Endodermal cell (in vitro differentiated cells): ENCODE measurements around the gene PLPP4. TPM values are rescaled to one million over a fixed set of nuclear protein-coding genes. Genes with fewer than 3 reads are reported as not detected.

ENCODE experiments used
- DNase-seq: peaks from one replicate; pipeline ENCODE4 v3.0.0-alpha.2; 2017
- H3K27ac ChIP-seq: 2 replicates; pipeline ENCODE4 v1.5.1; 2013; ENCODE audit warnings: mild to moderate bottlenecking, low read depth, low read length, moderate library complexity
- H3K27me3 ChIP-seq: 2 replicates; pipeline ENCODE4 v1.6.1; 2013; ENCODE audit warnings: mild to moderate bottlenecking, low read length, moderate library complexity; ENCODE audit not compliant: insufficient read depth, control insufficient read depth, poor library complexity, severe bottlenecking
- H3K36me3 ChIP-seq: 2 replicates; pipeline ENCODE4 v1.7.0; 2013; ENCODE audit warnings: mild to moderate bottlenecking, low read length, moderate library complexity; ENCODE audit not compliant: control insufficient read depth, insufficient read depth
- H3K4me1 ChIP-seq: one replicate; pipeline ENCODE4 v1.7.0; 2013; ENCODE audit warnings: low read length; ENCODE audit not compliant: control insufficient read depth, insufficient read depth
- H3K4me3 ChIP-seq: 2 replicates; pipeline ENCODE4 v1.5.1; 2013; ENCODE audit warnings: mild to moderate bottlenecking, low read length, moderate library complexity
- H3K9ac ChIP-seq: 2 replicates; pipeline ENCODE4 v1.6.1; 2013; ENCODE audit warnings: mild to moderate bottlenecking, low read length, moderate library complexity; ENCODE audit not compliant: poor library complexity, severe bottlenecking; ENCODE audit errors: extremely low read depth
- H3K9me3 ChIP-seq: 2 replicates; pipeline ENCODE4 v1.6.1; 2013; ENCODE audit warnings: mild to moderate bottlenecking, low read length, moderate library complexity; ENCODE audit not compliant: control insufficient read depth
- H3K27ac Mint-ChIP-seq: 2 replicates; pipeline ENCODE4 v1.8.0; 2020; ENCODE audit warnings: mixed read lengths
- H3K27me3 Mint-ChIP-seq: 2 replicates; pipeline ENCODE4 v1.8.0; 2021; ENCODE audit warnings: mild to moderate bottlenecking, mixed read lengths; ENCODE audit not compliant: insufficient read depth
- H3K36me3 Mint-ChIP-seq: 2 replicates; pipeline ENCODE4 v1.8.0; 2020; ENCODE audit warnings: low read depth, mixed read lengths
- H3K4me1 Mint-ChIP-seq: 2 replicates; pipeline ENCODE4 v1.8.0; 2020; ENCODE audit warnings: mixed read lengths
- H3K4me3 Mint-ChIP-seq: 2 replicates; pipeline ENCODE4 v1.8.0; 2020; ENCODE audit warnings: mild to moderate bottlenecking, moderate library complexity, mixed read lengths
- H3K9me3 Mint-ChIP-seq: 2 replicates; pipeline ENCODE4 v1.8.0; 2020; ENCODE audit warnings: mild to moderate bottlenecking, mixed read lengths
- CTCF ChIP-seq: fragments of 200-600 bp; sonication (generic); conservative IDR thresholded peaks from 2 replicates; pipeline ENCODE4 v1.5.0; 2021; ENCODE audit warnings: antibody characterized with exemption, mild to moderate bottlenecking
- WGBS, 2 experiments: methylation state at CpG; one replicate each; pipeline versions ENCODE4 v1.1.5 to v1.1.7; 2013; ENCODE audit warnings: missing lambda C conversion rate in 2 of 2, mixed read lengths in 1 of 2; ENCODE audit not compliant: insufficient coverage in 1 of 2, insufficient read length in 1 of 2; 5-methylcytosine and 5-hydroxymethylcytosine counted together
- total RNA-seq, 2 donors: library from RNA; stranded (reverse); fragmentation: NEBNext Ultra II Directional in 1 of 2; extraction: Animal tissue kit (Norgen Biotek cat#: 25700) in 1 of 2; gene quantifications; 2 replicates in 1 of 2; 3 replicates in 1 of 2; pipeline ENCODE4 v1.2.1, GENCODE V29; 2021

PLPP4 gene
- total RNA-seq, 2 donors from 2014 or later: 8.7 to 14.4 TPM

DNA sequence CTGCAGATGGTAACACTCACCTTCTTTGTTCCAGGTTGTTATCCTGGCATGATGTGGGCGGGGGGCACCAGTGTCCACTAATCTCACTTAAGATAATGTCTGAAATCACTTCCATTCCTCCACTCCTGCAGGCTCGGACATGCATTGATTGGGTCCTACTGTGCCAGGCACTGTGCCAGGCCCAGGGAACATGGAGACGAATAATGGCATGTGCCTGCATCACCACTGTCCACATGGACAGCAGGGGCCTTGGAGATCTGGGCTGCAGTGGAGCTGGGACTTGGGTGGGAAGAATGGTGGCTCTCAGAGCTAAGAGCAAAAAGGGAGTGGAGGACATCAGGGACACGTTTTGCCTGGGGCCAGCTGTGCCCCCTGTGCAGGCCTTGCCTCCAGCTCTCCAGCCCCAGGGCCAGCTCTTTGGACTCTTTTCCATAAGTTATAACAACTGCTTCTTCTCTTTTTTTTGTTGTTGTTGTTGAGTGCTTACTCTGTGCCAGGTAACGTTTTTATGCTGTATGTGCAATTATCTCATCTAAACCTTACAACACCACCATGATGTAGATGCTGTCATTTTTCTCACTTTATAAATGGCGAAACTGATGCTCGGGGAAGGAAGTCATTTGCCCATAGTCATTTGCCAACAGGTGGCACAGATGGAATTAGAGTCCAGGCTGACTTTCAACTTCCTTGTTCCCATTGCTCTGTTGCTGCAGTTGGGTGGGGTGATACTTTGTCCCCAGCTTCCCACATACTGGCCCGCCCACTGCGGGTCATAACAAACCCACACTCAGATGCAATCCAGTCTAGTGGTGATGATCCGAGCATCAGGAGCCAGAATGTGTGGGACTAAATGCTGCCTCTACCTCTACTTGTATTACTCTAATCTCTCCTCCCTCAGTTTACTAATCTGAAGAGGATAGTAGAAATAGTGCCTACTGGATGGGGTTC, 19.1 kb downstream of the PLPP4 start:
- Mint-ChIP-seq H3K9me3 (peaks cover 17% of the 10 kb centered on the region), H3K27ac (no peak overlapping the region), H3K36me3 (peaks cover 2% of the 10 kb centered on the region), H3K27me3 (no peaks in the 10 kb centered on the region), H3K4me1 (no peaks in the 10 kb centered on the region), H3K4me3 (no peak overlapping the region)
- H3K36me3 ChIP-seq: no peaks in the 10 kb centered on the region
- H3K4me1 ChIP-seq: no peaks in the 10 kb centered on the region
- H3K4me3 ChIP-seq: no peak overlapping the region
- TF ChIP-seq CTCF: no peak
- H3K9me3 ChIP-seq: peaks cover 9% of the 10 kb centered on the region
- no peak for DNase-seq
- no peak overlapping the region for H3K27ac ChIP-seq
- no peak overlapping the region for H3K9ac ChIP-seq
- no peaks in the 10 kb centered on the region for H3K27me3 ChIP-seq
- 79 to 93% methylated on average over 6 to 10 of the region's 10 CpGs for WGBS, 2 experiments

DNA sequence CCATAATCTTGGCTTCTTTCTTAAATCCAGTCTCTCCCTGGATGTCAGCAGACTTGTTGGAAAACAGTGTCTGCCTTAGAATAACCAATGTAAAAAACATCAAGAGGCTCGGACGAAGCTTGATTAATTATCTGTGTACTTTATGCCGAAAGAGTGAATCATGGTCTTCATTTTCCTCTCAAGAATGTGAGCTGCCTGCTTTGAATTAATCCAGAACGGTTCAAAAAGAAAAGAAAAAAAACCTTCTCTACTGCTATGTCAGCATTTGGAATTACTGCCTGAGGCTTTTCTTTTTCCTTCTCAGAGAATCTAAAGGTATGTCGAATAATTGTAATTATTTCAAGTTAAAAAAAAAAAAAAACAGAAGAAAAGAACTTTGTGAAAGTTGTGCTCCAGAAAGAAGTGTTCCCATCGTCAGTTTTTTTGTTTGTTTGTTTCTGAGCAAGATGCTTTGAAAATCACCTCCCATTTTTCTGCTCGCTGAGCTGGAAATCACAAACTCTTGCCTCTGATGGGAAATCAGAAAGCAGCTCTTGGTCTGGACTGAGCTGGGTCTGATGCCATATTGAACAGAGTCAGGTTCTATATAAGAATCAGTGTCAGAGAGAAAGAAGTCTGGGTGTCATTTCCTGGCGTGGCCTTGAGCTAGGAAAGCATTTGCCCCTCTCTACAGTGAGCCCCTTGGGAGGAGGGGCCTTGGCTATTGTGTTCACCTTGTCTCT, 20.2 kb downstream of the PLPP4 start:
- no peaks in the 10 kb centered on the region for H3K27me3 ChIP-seq
- WGBS, 2 experiments: 85 to 92% methylated on average over 4 to 8 of the region's 8 CpGs
- no peak for DNase-seq
- Mint-ChIP-seq H3K27me3 (peaks cover under 1% of the 10 kb centered on the region), H3K4me3 (no peak overlapping the region), H3K36me3 (peaks cover 12% of the 10 kb centered on the region), H3K27ac (no peak overlapping the region), H3K9me3 (peaks cover 22% of the 10 kb centered on the region), H3K4me1 (no peaks in the 10 kb centered on the region)
- H3K9ac ChIP-seq: no peak overlapping the region
- H3K4me3 ChIP-seq: no peak overlapping the region
- no peaks in the 10 kb centered on the region for H3K36me3 ChIP-seq
- peaks cover 16% of the 10 kb centered on the region for H3K9me3 ChIP-seq
- no peak for TF ChIP-seq CTCF
- H3K4me1 ChIP-seq: no peaks in the 10 kb centered on the region
- no peak overlapping the region for H3K27ac ChIP-seq

GRCh38 chr10:120477743-120478141, 20.7 kb downstream of the PLPP4 start:
- no peaks in the 10 kb centered on the region for H3K27me3 ChIP-seq
- no peak overlapping the region for H3K4me3 Mint-ChIP-seq
- no peaks in the 10 kb centered on the region for H3K36me3 ChIP-seq
- no peak for TF ChIP-seq CTCF
- no peak overlapping the region for H3K27ac Mint-ChIP-seq
- 93% methylated on average over 3 of the region's 3 CpGs for WGBS, 2 experiments
- no peak overlapping the region for H3K9ac ChIP-seq
- no peak overlapping the region for H3K27ac ChIP-seq
- DNase-seq: no peak
- H3K4me1 Mint-ChIP-seq: no peaks in the 10 kb centered on the region
- H3K4me3 ChIP-seq: no peak overlapping the region
- peaks cover 14% of the 10 kb centered on the region for H3K9me3 ChIP-seq
- no peaks in the 10 kb centered on the region for H3K4me1 ChIP-seq
- H3K36me3 Mint-ChIP-seq: peaks cover 16% of the 10 kb centered on the region
- peaks cover 23% of the 10 kb centered on the region for H3K9me3 Mint-ChIP-seq
- H3K27me3 Mint-ChIP-seq: peaks cover 2% of the 10 kb centered on the region
